COLO829 (cell line): ENCODE results near the gene CXCL1.
A peak's percentile ranks its signal among the peaks of the same experiment; 100 is the strongest.
"Not testable (repeated sequence)": the region's sequence is repeated elsewhere in the genome, so short reads cannot be mapped to it uniquely, and the experiment has no call there.

Experiments
- DNase-seq: peaks from one replicate; pipeline ENCODE4 v3.0.0; 2012; ENCODE audit warnings: low spot score

CXCL1 gene

GRCh38 chr4:73883306-73883705 is 14.1 kb downstream of the CXCL1 start:
- no peak for DNase-seq

- no peak for DNase-seq
These were observed 16.5 kb downstream of the CXCL1 start for GRCh38 chr4:73885574-73886267.

- DNase-seq, result no peak
These were observed 22.1 kb downstream of the CXCL1 start for GRCh38 chr4:73891326-73891725.

GRCh38 chr4:73891739-73892405 is 22.7 kb downstream of the CXCL1 start:
- DNase-seq, result no peak

GRCh38 chr4:73892966-73893365 is 23.8 kb downstream of the CXCL1 start:
- no peak for DNase-seq

- no peak for DNase-seq
These were observed 24.8 kb downstream of the CXCL1 start for GRCh38 chr4:73894001-73894400.

GRCh38 chr4:73895201-73896175 is 26.3 kb downstream of the CXCL1 start:
- no peak for DNase-seq

- DNase-seq, result no peak
These were observed 27.2 kb downstream of the CXCL1 start for GRCh38 chr4:73896416-73896815.

GRCh38 chr4:73897380-73898136 is 28.4 kb downstream of the CXCL1 start:
- peak; percentile 82 for DNase-seq

- DNase-seq, result not testable (repeated sequence)
These were observed 30.1 kb downstream of the CXCL1 start for GRCh38 chr4:73899338-73899737.

- DNase-seq, result no peak
These were observed 31.8 kb downstream of the CXCL1 start for GRCh38 chr4:73901031-73901430.

GRCh38 chr4:73902038-73902637 is 32.9 kb downstream of the CXCL1 start:
- no peak for DNase-seq

GRCh38 chr4:73902817-73903547 is 33.8 kb downstream of the CXCL1 start:
- DNase-seq, result no peak

GRCh38 chr4:73904491-73904890 is 35.3 kb downstream of the CXCL1 start:
- no peak for DNase-seq

GRCh38 chr4:73908965-73909364 is 39.8 kb downstream of the CXCL1 start:
- DNase-seq, result no peak

- DNase-seq, result no peak
These were observed 42.6 kb downstream of the CXCL1 start for GRCh38 chr4:73911746-73912145.

- DNase-seq, result no peak
These were observed 43.0 kb downstream of the CXCL1 start for GRCh38 chr4:73912191-73912590.

GRCh38 chr4:73914071-73914470 is 44.9 kb downstream of the CXCL1 start:
- DNase-seq, result no peak

GRCh38 chr4:73916172-73916925 is 47.2 kb downstream of the CXCL1 start:
- no peak for DNase-seq

- DNase-seq, result peak; percentile 65
These were observed 47.9 kb downstream of the CXCL1 start for GRCh38 chr4:73917081-73917501.
